Mucosa of gallbladder (tissue), 1 donor: Measurements from ENCODE around the gene ATP2B3. TPM values are rescaled to one million over a fixed set of nuclear protein-coding genes. Genes with fewer than 3 reads are reported as not detected.
A peak's percentile ranks its signal among the peaks of the same experiment; 100 is the strongest.

Source experiments
- DNase-seq: peaks from one replicate; pipeline ENCODE4 v3.0.0-alpha.2; 2020; ENCODE audit warnings: low spot score
- total RNA-seq: library from RNA; stranded (reverse); gene quantifications from one replicate; pipeline ENCODE4 v1.2.1, GENCODE V29; 2021
- donor health status: DM: no; HTN: no; CAD: no.

The ATP2B3 gene
- total RNA-seq, 1 donor from 2014 or later = not detected

DNA sequence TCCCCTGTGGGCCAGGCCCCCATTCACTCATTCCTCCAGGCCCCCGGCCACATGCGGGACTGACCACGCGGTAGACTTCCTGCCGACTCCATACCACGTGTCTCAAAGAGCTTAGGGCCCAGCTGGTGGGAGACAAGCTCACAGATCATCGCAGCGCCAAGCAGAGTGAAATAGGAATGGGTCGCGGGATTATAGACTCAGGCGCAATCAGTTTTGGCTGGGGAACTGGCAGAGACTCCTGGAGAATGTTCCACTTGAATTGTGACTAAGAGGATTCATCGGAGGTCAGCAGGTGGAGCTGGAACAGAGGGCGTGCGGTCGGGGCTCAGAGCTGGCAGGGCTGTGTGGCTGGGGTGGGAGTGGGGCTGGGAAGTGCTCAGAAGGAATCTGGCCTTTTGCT is 15.6 kb downstream of the ATP2B3 start:
- no peak for DNase-seq

DNA sequence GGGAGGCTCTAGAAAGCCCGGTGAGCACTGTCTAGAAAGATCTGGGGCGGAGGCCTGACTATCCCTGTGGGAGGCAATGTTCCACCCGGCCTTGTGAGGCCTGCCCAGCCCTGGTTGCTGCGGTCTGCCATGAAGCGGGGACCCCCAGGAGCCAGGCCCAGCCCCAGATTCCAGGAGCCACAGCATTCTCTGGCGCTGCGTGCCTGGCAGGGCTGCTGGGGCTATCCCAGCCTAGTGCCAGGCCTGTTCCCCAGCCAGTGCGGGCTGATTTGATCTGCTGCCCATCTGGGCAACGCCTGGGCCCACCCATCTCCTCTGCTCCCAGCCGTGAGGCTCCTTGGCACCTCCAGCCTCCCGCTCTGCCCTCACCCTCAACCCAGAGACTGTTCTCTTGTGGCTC is 19.6 kb downstream of the ATP2B3 start:
- no peak for DNase-seq

DNA sequence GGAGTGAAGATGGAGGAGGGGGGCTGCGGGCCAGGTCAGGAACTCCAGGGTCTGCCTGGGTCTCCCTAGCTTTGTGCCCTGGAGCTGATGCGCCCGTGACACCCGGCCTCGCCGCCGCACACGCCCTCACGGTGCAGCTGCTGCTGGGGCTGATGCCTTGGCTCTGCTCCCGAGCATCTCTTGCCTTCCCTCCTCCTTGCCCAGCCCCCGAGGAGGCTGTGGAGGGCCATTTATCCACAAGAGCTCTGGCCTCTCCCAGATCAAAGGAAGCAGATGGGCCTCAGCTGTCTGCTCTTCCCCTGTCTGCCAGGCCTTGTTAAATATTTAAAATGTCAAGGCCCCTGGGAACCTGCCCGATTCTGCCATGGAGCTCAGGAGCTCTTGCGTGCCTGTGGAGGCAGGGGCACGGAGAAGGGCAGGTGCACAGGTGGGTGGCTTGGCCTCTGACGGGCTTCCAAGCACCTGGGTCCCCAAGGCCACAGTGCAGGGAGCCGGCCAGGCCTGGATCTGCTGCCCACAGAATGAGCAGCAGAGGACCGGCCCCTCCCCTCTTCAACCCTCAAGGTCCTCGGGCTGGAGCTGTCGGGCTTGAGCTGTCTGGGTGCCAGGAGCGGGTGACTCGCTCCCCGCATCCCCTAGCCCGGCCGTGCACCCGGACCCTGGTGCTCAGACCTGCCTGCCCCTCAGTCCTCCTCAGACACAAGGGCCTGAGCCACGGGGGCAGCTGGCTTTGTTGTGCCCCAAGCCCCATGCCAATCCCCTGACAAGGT is 20.3 kb downstream of the ATP2B3 start:
- DNase-seq = no peak

DNA sequence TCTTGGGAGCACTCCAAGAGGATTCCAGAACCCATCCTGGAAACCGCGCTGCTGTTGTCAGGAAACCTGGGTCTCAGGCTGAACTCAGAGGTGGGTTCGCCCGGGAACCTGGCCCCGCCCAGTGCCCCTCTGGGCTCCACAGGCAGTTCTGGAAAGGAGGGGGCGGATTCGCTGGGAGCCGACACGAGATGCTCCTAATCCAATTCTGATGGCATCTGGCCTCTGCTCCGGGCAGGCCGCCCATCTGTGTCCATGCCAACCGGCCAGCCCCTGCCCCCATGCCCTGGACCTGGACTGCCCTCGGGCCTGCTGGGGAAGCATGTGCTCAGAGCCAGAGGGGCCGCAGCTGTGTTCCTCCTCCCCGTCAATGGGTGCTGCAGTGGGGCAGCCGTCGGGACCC is 21.0 kb downstream of the ATP2B3 start:
- DNase-seq = no peak

DNA sequence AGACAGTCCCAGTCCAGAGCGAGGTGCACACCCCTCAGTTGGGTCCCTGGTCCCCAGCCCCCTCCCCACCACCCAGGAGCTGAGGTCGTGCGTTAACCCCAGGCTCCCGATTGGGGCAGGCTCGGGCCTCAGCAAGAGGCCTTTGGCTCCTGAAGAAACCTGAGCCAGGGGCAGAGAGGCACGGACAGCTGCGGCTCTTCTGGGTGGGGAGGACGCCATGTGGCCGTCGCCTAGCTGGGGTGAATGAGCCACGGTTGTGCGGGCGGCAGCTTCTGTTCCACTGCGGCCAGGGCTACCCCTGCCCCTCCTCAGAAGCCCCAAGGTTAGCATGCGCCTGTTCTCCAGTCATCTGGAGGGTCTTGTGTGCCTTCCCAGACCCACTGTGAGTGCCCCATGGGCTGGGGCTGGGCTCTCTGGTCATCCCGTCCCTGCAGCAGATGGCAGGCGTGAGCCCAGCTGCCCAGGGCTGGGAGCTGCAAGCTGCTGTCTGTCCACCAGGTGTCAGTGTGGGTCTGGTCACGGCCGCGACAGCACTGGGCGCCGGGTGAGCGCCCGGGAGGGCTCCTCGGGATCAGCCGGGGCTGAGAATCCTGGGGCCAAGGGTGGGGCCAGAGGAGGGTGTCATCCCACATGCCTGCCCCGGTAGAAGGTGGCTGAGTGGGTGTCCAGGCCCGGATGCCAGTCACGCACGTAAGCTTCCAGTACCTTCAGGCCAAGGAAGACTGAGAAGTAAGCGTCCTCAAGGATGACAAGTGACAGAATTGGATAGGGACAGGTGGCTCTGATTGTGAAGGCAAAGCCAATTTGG is 21.9 kb downstream of the ATP2B3 start:
- peak; percentile 67 for DNase-seq

DNA sequence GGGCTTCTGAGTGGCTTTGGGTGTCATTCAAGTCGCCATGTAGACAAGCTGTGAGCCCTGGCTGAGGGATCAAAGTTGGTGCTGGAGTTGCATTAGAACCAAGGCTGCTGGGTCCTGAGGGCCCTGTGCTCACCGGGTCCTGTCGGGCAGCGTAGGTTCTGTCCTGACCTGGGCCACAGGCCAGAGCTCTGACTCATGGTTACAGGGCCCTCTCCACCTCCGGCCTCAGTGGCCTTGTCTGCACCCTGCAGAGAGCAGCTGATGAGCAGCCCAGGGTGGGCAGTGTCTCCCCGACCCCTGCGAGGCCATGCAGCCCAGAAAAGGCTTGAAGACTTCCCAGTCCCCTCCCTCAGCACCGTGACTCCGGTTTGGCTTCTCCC is 22.5 kb downstream of the ATP2B3 start:
- no peak for DNase-seq

DNA sequence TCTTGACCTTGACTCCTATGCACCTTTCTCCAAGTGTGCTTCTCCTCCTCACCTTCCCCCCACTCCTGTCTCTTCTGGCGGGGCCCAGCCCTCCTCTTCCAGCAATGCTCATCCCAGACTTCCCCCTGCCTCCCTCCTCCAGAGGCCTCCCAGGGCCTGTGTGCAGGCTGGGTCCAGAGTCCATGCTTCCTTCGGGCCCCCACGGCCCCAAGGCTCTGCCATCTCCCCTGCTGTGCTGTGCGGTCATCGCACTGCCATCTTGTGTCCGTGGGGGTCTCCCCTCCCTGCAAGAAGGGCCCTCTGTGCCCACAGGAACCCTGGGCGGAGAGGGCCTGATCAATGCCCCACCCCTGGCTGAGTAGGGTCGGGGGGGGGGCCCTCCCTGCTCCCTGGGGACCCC is 27.3 kb downstream of the ATP2B3 start:
- no peak for DNase-seq

DNA sequence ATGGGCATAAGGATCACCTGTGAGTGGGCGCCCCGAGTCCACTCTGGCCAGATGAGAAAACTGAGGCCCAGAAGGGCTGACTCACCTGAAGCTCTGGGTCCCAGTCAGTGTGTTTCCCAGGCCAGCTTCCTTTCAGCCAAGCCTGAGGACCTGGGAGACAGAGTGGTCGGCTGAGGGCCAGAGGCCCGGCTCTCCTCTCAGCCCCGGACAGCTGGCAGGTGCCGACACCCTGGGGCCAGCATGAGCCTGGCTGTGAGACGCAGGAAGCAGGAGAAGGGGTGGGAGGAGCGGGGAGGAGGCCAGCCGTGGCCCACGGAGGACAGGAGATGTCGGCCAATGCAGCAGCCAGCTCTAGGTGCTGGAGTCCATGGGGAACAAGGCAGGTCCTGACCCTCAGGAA is 28.9 kb downstream of the ATP2B3 start:
- no peak for DNase-seq

DNA sequence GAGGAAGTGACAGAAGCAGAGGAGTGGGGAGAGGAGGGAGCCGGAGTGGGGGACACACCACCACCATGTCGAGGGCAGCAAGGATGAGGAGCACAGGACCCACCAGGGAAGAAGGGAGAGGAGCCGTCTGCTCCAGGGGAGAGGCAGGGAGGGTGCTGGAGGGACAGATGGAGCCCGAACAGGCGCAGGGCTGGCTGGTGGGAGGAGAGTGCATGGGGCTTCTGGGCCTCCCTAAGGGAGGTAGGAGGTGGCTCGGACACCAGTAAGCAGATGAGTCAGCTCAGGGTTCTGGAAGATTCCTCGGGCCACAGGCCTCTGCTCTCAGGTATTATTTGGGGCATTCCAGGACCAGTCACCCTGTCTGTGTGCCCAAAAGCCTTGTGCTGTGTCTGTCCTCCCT is 29.8 kb downstream of the ATP2B3 start:
- DNase-seq = no peak

DNA sequence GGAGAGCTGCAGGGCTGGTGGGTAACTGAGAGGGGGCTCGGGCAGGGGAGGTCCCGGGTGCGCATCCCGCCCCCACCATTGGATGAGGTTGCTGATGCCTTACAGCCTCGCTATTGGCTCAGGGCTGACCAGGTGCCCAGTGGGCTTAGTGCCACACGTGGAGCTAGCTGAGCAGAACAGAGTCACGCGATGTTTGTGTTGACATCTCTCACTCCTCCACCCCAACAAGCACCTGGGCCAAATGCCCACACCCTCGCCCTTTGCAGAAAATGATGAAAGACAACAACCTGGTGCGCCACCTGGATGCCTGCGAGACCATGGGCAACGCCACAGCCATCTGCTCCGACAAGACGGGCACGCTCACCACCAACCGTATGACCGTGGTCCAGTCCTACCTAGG is 31.8 kb downstream of the ATP2B3 start:
- no peak for DNase-seq

DNA sequence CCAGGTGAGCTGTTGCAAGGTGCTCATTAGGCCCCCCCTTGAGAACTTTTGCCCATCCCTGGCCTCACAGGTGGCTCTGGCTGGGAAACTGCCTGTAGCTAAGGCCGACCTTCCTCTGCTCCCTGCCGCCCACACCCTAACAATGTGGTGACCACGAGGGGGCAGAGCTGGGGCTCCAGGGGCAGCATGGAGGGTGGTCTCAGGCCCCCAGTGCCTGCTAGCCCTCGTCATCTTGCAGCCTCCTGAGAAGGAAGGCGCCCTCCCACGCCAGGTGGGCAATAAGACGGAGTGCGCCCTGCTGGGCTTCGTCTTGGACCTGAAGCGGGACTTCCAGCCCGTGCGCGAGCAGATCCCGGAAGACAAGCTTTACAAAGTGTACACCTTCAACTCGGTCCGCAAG is 32.4 kb downstream of the ATP2B3 start:
- DNase-seq = no peak

DNA sequence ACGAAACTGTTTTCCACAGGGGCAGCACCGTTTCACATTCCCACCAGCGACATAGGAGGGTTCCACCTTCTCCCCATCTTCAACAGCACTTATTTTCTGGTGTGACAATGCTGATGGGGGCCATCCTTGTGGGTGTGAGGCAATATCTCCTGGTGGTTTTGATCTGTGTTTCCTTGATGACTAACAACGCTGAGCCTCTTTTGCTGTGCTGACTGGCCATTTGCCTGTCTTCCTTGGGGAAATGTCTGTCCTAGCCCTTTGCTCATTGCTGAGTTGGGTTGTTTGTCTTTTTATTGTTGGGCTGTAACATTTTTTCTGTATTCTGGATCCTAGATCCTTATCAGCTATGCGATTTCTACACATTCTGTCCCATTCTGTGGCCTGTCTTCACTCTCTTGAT is 33.7 kb downstream of the ATP2B3 start:
- no peak for DNase-seq

DNA sequence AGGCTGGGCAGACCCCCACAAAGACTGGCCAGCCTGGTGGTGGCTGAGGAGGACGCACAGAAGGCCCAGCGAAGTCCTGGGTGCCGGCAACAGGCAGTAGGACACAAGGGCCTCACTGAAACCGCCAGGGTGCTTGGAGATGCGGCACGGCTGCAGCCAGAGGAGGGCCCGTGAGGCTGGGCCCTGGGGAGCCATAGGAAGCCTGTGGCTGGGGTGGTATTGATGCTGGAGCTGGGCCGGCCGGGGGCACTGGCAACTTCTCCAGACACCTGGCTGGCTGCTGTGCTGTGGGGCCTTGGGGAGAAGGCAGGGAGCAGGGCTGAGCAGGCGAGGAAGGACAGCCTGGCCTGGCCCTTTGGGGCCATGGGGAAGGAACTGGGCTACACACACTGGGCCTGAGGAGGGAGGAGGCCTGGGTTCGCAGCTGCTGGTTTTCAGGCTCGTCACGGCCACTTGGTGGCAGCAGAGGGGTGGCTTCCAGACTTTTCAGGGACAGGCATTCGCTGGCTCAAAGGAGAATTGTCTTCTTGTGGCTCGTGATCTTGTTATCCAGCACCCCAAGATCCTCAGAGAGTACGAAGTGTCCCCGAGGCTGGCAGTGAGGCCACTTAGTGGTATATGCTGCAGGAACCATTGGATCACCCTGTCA is 37.2 kb downstream of the ATP2B3 start:
- DNase-seq = peak; percentile 70

DNA sequence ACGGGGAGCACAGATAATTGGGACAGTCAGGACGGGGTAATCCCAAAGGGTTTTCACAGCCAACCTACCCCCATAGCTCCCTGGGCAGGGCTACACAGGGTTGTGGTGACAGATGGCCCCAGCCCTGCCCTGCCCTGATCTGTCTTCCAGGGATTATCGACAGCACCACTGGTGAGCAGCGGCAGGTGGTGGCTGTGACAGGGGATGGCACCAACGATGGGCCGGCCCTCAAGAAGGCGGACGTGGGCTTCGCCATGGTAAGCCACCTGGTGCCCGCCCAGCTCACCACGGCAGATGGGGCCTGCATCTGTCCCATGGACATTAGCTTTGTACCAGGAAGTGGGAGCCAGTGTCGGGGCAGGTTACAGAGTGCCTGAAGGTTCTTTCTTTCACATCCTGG is 39.3 kb downstream of the ATP2B3 start:
- no peak for DNase-seq

DNA sequence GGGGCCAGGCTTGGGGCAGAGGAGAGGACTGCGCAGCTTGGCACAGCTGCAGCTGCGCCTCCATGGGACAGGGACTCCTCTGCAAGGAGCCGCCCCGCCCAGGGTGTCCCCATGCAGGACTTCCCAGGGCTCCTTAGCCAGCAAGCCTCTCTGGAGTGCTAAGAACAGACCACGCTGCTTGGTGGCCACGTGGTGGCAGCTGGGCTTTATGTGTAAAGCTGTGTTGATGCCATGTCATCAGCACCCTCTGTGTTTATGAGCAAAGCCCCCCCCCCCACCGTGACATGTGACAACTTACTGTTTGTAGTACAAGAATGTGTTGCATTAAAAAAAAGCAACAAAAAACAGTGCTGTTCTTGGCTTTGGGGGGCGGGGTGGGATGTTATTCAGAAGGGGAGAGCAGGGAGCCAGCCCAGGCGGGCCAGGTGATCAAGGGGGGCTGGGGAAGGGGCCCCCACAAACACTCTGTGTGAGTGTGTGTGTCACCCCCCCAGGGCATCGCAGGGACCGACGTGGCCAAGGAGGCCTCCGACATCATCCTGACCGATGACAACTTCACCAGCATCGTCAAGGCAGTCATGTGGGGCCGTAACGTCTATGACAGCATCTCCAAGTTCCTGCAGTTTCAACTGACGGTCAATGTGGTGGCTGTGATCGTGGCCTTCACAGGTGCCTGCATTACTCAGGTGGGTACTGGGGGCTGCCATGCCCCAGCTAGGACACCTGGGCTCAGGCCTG is 40.3 kb downstream of the ATP2B3 start:
- DNase-seq = no peak

DNA sequence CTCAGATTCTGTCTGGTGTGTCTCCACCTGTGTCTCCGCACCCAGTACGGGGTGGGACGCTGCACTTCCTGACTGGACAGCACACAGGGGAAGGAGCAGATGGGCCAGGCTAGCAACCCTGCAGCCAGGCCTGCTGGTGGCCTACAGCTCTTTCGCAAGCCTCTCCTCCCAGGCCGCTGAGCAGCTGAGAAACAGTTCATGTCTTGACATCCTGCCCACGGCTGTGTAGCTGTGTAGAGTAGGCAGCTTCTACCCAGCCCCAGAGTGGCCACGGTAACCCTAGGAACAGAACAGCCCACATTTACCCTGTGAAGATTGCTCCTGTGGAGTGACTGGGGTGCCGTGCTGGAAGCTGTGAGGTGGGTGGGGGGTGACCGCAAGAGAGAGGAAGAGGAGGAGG is 42.6 kb downstream of the ATP2B3 start:
- no peak for DNase-seq

DNA sequence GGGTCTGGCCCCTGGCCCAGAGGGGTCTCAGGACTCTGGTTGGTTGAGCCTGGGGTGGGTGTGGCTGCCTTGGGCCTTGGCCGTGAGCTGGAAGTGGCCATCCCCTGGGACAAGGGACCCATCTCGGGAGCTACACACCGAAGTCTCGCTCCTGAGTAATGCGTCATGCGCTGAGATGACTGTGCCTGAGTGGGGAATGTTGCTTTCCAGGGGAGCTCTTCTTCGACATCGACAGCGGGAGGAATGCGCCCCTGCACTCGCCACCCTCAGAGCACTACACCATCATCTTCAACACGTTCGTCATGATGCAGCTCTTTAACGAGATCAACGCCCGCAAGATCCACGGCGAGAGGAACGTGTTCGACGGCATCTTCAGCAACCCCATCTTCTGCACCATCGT is 43.0 kb downstream of the ATP2B3 start:
- no peak for DNase-seq

DNA sequence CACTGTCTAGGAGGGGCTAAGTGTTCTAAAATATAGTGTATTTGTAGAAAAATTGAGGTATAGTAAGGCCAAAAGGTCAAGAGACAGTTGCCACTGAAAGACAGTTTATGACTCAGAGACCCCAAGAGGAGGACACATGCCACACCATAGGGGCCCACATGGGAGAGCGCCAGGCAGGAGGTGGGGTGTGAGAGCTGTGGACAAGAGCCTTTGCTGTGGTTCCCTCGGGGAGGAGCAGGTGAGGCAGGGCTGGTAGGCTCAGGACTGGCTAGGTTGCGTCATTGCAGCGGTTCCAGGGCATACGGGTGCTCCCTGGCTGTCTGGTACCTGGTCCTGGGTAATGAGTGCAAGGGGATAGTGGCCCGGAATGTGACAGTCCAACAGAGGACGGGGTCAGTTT is 43.9 kb downstream of the ATP2B3 start:
- no peak for DNase-seq

DNA sequence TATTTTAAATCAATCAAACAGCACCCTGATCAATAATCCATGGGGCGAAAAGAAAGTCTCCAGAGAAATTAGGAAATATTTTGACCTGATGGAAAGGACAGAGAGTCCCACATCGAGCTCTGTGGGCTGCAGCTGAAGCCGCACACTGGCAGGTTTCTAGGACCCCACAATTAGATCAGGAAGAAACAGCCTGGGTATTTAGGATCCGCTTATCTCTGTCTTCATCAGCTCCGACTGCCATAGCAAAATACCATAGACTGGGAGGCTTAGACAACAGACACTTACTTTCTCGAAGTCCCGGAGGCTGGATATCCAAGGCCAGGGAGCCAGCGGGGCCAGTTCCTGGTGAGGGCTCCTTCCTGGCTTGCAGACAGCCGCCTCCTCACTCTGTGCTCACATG is 45.1 kb downstream of the ATP2B3 start:
- no peak for DNase-seq

DNA sequence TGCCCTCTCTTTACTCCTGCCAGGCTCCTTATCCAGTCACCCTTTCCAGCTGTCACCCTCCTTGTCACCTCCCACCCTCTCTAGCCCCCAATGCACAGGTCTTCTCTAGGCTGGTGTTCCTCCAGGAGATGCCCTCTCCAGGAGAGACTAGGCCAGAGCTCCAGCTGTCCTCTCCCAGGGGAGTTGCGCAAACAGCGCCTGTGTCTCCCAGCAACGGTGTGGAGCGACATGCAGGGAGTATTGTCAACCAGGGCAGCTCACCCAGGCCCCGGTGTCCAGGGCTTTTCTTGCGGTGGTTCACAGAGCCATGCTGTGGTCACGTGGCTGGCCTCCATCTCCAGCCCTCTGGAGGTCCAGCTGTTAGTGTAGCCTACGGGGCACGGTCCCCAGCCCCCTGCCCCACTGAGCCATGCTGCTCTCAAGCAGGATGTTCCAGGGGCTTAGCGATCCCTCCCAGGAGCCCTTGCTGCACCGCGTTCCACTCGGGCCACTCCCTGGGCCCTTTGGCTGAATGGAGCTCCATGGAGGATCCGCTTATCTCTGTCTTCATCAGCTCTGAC is 46.7 kb downstream of the ATP2B3 start:
- no peak for DNase-seq

DNA sequence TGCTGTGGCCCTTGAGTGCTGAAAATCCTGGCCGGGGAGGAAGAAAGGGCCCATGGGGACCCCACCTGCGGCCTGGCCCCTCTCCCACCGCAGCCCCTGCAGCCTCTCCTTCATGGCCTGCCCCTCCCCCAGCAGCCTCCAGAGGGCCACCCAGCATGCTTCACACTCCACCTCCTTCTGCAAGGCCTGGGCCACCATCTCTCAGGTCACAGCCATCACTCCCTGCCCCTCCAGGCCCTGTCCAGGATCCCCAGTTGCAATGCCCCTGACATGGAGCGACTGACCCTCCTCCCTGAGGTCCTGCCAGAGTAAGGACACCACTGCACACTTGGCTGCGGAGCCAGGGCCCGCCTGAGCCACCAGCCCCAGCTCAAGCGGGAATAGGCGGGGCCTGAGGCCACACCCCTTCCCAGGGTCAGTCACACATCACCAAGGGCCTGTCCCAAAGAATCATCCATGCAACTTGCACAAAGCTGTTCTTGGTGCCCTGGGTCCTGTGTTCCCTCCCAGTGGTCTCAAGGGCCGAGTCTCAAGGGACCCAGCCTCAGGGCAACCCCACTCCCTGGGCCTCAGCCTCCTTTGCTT is 48.6 kb downstream of the ATP2B3 start:
- no peak for DNase-seq
